ENCODE measurements around the gene SLC29A1.

SLC29A1 gene

GRCh38 chr6:44250067-44250717, 26.8 kb downstream of the SLC29A1 start:
- ChIA-PET POLR2A (no interaction called here), CTCF (interaction anchor here (0.9 to 8.1 kb wide), 4 partner anchors 14 to 77 kb away, joined by 3 to 135 read pairs (median 39); no protein-coding TSS in a partner anchor)
- DNase-seq (ENCODE audit: low read depth, low spot score): no peak
- no peak for TF ChIP-seq CTCF (IDR thresholded peaks at IDR 0.05; ENCODE audit: insufficient read depth, low read length, missing control alignments)
- no peak overlapping the region for H3K4me3 ChIP-seq (ENCODE audit: low read depth, low read length)

- CTCF ChIA-PET: interaction anchor here (0.9 to 7.4 kb wide), 4 partner anchors 8 to 17 kb away, joined by 3 to 73 read pairs (median 6); no protein-coding TSS in a partner anchor
- no peak for TF ChIP-seq CTCF (IDR thresholded peaks at IDR 0.05; ENCODE audit: insufficient read depth, low read length, missing control alignments)
- no peak for DNase-seq (ENCODE audit: low read depth, low spot score)
- POLR2A ChIA-PET: no interaction called here
- H3K4me3 ChIP-seq (ENCODE audit: low read depth, low read length): no peak overlapping the region
Measured at GRCh38 chr6:44250718-44251123, 27.3 kb downstream of the SLC29A1 start.

DNA sequence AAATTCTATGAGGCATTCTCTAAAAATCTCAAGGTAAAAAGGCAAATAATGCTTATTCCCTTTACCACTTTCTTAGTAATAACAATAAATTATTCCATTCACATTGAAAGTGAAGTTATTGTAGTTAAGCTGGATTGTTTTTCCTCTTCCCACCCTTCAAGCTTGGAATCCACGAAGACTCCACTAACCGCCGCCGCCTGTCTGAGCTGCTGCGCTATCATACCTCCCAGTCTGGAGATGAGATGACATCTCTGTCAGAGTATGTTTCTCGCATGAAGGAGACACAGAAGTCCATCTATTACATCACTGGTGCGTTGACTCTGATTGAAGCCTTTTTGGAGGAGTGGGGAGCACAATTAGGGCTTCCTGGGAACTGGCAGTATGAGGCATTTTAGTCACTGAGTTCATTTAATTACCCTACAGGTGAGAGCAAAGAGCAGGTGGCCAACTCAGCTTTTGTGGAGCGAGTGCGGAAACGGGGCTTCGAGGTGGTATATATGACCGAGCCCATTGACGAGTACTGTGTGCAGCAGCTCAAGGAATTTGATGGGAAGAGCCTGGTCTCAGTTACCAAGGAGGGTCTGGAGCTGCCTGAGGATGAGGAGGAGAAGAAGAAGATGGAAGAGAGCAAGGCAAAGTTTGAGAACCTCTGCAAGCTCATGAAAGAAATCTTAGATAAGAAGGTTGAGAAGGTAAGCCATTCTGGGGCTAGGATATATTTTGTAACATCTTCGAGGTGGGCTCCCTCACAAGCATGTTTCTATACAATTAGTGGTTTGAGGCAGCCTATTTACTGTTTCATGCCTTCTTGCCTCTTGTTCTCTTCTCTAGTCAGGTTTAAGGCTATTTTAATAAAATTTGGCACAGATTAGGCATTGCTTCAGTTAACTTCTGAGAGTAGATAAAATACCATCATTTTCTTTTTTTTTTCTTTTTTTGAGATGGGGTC, 28.5 kb downstream of the SLC29A1 start:
- no peak overlapping the region for H3K4me3 ChIP-seq (ENCODE audit: low read depth, low read length)
- ChIA-PET CTCF (interaction anchor here (1.1 to 7.4 kb wide), 5 partner anchors 9 to 152 kb away, joined by 3 to 73 read pairs (median 8); no protein-coding TSS in a partner anchor), POLR2A (no interaction called here)
- no peak for TF ChIP-seq CTCF (IDR thresholded peaks at IDR 0.05; ENCODE audit: insufficient read depth, low read length, missing control alignments)
- DNase-seq (ENCODE audit: low read depth, low spot score): no peak

DNA sequence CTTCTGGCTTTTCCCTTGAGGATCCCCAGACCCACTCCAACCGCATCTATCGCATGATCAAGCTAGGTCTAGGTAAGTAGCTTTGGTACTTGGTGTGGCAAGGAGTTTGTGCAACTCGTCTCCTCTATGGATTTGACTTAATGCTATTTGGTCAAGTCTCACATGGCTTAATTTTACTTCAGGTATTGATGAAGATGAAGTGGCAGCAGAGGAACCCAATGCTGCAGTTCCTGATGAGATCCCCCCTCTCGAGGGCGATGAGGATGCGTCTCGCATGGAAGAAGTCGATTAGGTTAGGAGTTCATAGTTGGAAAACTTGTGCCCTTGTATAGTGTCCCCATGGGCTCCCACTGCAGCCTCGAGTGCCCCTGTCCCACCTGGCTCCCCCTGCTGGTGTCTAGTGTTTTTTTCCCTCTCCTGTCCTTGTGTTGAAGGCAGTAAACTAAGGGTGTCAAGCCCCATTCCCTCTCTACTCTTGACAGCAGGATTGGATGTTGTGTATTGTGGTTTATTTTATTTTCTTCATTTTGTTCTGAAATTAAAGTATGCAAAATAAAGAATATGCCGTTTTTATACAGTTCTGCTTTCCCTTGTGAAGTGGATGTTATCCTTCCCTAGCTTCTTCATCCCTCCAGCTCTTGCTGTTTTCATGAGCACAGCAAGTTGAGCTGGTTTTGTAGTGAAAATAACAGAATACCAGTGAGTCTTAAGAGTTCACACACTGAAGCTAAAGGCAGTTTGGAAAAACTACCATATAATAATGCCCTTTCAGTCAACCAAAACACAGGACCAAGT, 30.1 kb downstream of the SLC29A1 start:
- POLR2A ChIA-PET: interaction anchor here (0.7 kb wide), 1 partner anchor 8 kb away, joined by 3 read pairs; no protein-coding TSS in a partner anchor
- H3K4me3 ChIP-seq (ENCODE audit: low read depth, low read length): no peak overlapping the region
- peak; percentile 49 for TF ChIP-seq CTCF (IDR thresholded peaks at IDR 0.05; ENCODE audit: insufficient read depth, low read length, missing control alignments)
- CTCF ChIA-PET: interaction anchor here (0.6 to 7.4 kb wide), 9 partner anchors 9 to 108 kb away, joined by 3 to 73 read pairs (median 6); no protein-coding TSS in a partner anchor
- no peak for DNase-seq (ENCODE audit: low read depth, low spot score)

- ChIA-PET CTCF (interaction anchor here (0.8 to 7.4 kb wide), 12 partner anchors 8 to 156 kb away, joined by 3 to 73 read pairs (median 9); partner anchors contain the start of gene TMEM151B), POLR2A (interaction anchor here (0.6 to 3.4 kb wide), 5 partner anchors 7 to 31 kb away, joined by 3 to 109 read pairs (median 3); partner anchors contain the start of genes HSP90AB1 and SLC29A1)
- TF ChIP-seq CTCF (IDR thresholded peaks at IDR 0.05; ENCODE audit: insufficient read depth, low read length, missing control alignments): no peak
- H3K4me3 ChIP-seq (ENCODE audit: low read depth, low read length): peak overlapping the region; percentile 8; the same call in 1 of the 2 replicates
- no peak for DNase-seq (ENCODE audit: low read depth, low spot score)
Measured at GRCh38 chr6:44254191-44255104, 31.1 kb downstream of the SLC29A1 start.
